IPS-18c (cell line): ENCODE measurements around the gene ERMN.
"Not testable (repeated sequence)": the region's sequence is repeated elsewhere in the genome, so short reads cannot be mapped to it uniquely, and the experiment has no call there.

Source experiments
- H3K4me3 ChIP-seq: 2 replicates; pipeline ENCODE4 v1.7.0; 2013; ENCODE audit warnings: low read depth, mild to moderate bottlenecking, low read length, moderate library complexity; ENCODE audit not compliant: insufficient read depth
- H3K9me3 ChIP-seq: one replicate; pipeline ENCODE4 v1.6.1; 2013; ENCODE audit warnings: mild to moderate bottlenecking, low read length, moderate library complexity; ENCODE audit not compliant: control insufficient read depth, insufficient read depth

The ERMN gene

GRCh38 chr2:157325786-157326185 lies at the start of gene ERMN:
Gene ERMN, minus strand, starts transcription at chr2:157325824. Its CDS starts 182 bp downstream, at chr2:157325642.
- no peaks in the 10 kb centered on the region for H3K9me3 ChIP-seq
- no peak within 1 kb of the TSS for H3K4me3 ChIP-seq

GRCh38 chr2:157375384-157375783 lies 49.8 kb upstream of the ERMN start:
- no peak overlapping the region for H3K4me3 ChIP-seq
- peaks cover 2% of the 10 kb centered on the region for H3K9me3 ChIP-seq

GRCh38 chr2:157368508-157368907 lies 42.9 kb upstream of the ERMN start:
- H3K4me3 ChIP-seq, H3K9me3 ChIP-seq: not testable (repeated sequence)

- Histone ChIP-seq H3K9me3 (no peaks in the 10 kb centered on the region), H3K4me3 (no peak overlapping the region)
Measured at GRCh38 chr2:157367704-157368103, 42.1 kb upstream of the ERMN start.

GRCh38 chr2:157364257-157364974 lies 38.8 kb upstream of the ERMN start:
- H3K4me3 ChIP-seq, result no peak overlapping the region
- peaks cover 3% of the 10 kb centered on the region for H3K9me3 ChIP-seq

GRCh38 chr2:157363612-157364101 lies 38.0 kb upstream of the ERMN start:
- no peak overlapping the region for H3K4me3 ChIP-seq
- H3K9me3 ChIP-seq, result peaks cover 3% of the 10 kb centered on the region

- H3K9me3 ChIP-seq, result peaks cover 3% of the 10 kb centered on the region
- H3K4me3 ChIP-seq, result no peak overlapping the region
Measured at GRCh38 chr2:157362627-157363026, 37.0 kb upstream of the ERMN start.

GRCh38 chr2:157361526-157361925 lies 35.9 kb upstream of the ERMN start:
- Histone ChIP-seq H3K9me3 (peaks cover 3% of the 10 kb centered on the region), H3K4me3 (no peak overlapping the region)

- no peak overlapping the region for H3K4me3 ChIP-seq
Measured at GRCh38 chr2:157359628-157360027, 34.0 kb upstream of the ERMN start.

GRCh38 chr2:157355618-157356017 lies 30.0 kb upstream of the ERMN start:
- no peak overlapping the region for H3K4me3 ChIP-seq

More at GRCh38 chr2:157359628-157360027, 34.0 kb upstream of the ERMN start:
- peaks cover 3% of the 10 kb centered on the region for H3K9me3 ChIP-seq

GRCh38 chr2:157349949-157350515 lies 24.4 kb upstream of the ERMN start:
- H3K4me3 ChIP-seq, result no peak overlapping the region

More at GRCh38 chr2:157355618-157356017, 30.0 kb upstream of the ERMN start:
- no peaks in the 10 kb centered on the region for H3K9me3 ChIP-seq

GRCh38 chr2:157348291-157348921 lies 22.8 kb upstream of the ERMN start:
- peaks cover 2% of the 10 kb centered on the region for H3K9me3 ChIP-seq

More at GRCh38 chr2:157349949-157350515, 24.4 kb upstream of the ERMN start:
- H3K9me3 ChIP-seq, result no peaks in the 10 kb centered on the region

GRCh38 chr2:157345647-157346389 lies 20.2 kb upstream of the ERMN start:
- Histone ChIP-seq H3K4me3 (no peak overlapping the region), H3K9me3 (peaks cover 2% of the 10 kb centered on the region)

More at GRCh38 chr2:157348291-157348921, 22.8 kb upstream of the ERMN start:
- H3K4me3 ChIP-seq, result no peak overlapping the region

- not testable (repeated sequence) for H3K9me3 ChIP-seq, H3K4me3 ChIP-seq
Measured at GRCh38 chr2:157341381-157341780, 15.8 kb upstream of the ERMN start.

GRCh38 chr2:157339965-157340655 lies 14.5 kb upstream of the ERMN start:
- Histone ChIP-seq H3K4me3 (no peak overlapping the region), H3K9me3 (peaks cover 2% of the 10 kb centered on the region)

- no peaks in the 10 kb centered on the region for H3K9me3 ChIP-seq
- H3K4me3 ChIP-seq, result no peak overlapping the region
Measured at GRCh38 chr2:157337978-157338377, 12.4 kb upstream of the ERMN start.
